Glomerular visceral epithelial cell (primary cell): ENCODE data around the gene DNAH9.

Source experiments
- DNase-seq: peaks from one replicate; pipeline ENCODE4 v3.0.0-alpha.2; 2016; ENCODE audit errors: extremely low spot score

Gene DNAH9

GRCh38 chr17:11981862-11982261 lies 383.6 kb downstream of the DNAH9 start:
- no peak for DNase-seq

GRCh38 chr17:11986179-11986941 lies 388.1 kb downstream of the DNAH9 start:
- DNase-seq, result no peak

- DNase-seq, result peak; percentile 51
These were observed 388.7 kb downstream of the DNAH9 start for GRCh38 chr17:11986942-11987329.

- DNase-seq, result no peak
These were observed 392.2 kb downstream of the DNAH9 start for GRCh38 chr17:11990363-11990983.

- no peak for DNase-seq
These were observed 393.2 kb downstream of the DNAH9 start for GRCh38 chr17:11991461-11991860.

- DNase-seq, result peak; percentile 54
These were observed 398.5 kb downstream of the DNAH9 start for GRCh38 chr17:11996722-11997146.

GRCh38 chr17:11997147-11997971 lies 399.1 kb downstream of the DNAH9 start, which contains the start of gene ZNF18:
Gene ZNF18, minus strand, starts transcription at chr17:11997475. Its CDS starts 4,646 bp downstream, at chr17:11992829.
- peak; percentile 96 for DNase-seq

- no peak for DNase-seq
These were observed 399.6 kb downstream of the DNAH9 start for GRCh38 chr17:11997972-11998233.

- DNase-seq, result no peak
These were observed 401.4 kb downstream of the DNAH9 start for GRCh38 chr17:11999696-12000095.

GRCh38 chr17:12007466-12007865 lies 409.2 kb downstream of the DNAH9 start:
- DNase-seq, result no peak
